ENCODE data around the gene HNRNPLL. TPM values are rescaled to one million over a fixed set of nuclear protein-coding genes. Genes with fewer than 3 reads are reported as not detected.
A peak's percentile ranks its signal among the peaks of the same experiment; 100 is the strongest.

HNRNPLL gene
- total RNA-seq, 1 experiment from 2014 or later = 57.7 TPM

GRCh38 chr2:38581193-38582147 is 21.3 kb downstream of the HNRNPLL start:
- Mint-ChIP-seq H3K27me3 (ENCODE audit: insufficient read depth, unreplicated experiment) (no peaks in the 10 kb centered on the region), H3K27ac (ENCODE audit: low read depth, unreplicated experiment) (no peak overlapping the region), H3K4me1 (ENCODE audit: insufficient read depth, unreplicated experiment) (peaks cover 5% of the 10 kb centered on the region), H3K36me3 (ENCODE audit: insufficient read depth, unreplicated experiment) (peaks cover 43% of the 10 kb centered on the region), H3K9me3 (ENCODE audit: unreplicated experiment) (no peaks in the 10 kb centered on the region), H3K4me3 (ENCODE audit: unreplicated experiment) (no peak overlapping the region)
- TF ChIP-seq CTCF (IDR thresholded peaks at IDR 0.05; ENCODE audit: unreplicated experiment) = peak; percentile 56
- ChIA-PET POLR2A (interaction anchor here (0.7 to 7.0 kb wide), 14 partner anchors 9 to 205 kb away, joined by 3 to 73 read pairs (median 4); partner anchors contain the start of genes HNRNPLL and SRSF7), CTCF (interaction anchor here (0.5 to 11.3 kb wide), 45 partner anchors 8 to 817 kb away, joined by 3 to 156 read pairs (median 5); partner anchors contain the start of genes HNRNPLL and SRSF7)
- DNase-seq (ENCODE audit: unreplicated experiment) = peak; percentile 77
- BruUV-seq (replicated peaks) = TSS peak; percentile 12
- intact Hi-C loops (cut with micrococcal nuclease) = loop anchor here (1.0 to 5.0 kb wide), 3 partner anchors 44 to 266 kb away; no protein-coding TSS in a partner anchor

GRCh38 chr2:38580115-38580636 is 22.6 kb downstream of the HNRNPLL start:
- no peaks in the 10 kb centered on the region for H3K27me3 Mint-ChIP-seq (ENCODE audit: insufficient read depth, unreplicated experiment)
- intact Hi-C loops (cut with micrococcal nuclease) = loop anchor here (5.0 kb wide), 1 partner anchor 43 kb away; no protein-coding TSS in a partner anchor
- DNase-seq (ENCODE audit: unreplicated experiment) = no peak
- no peak overlapping the region for H3K4me3 Mint-ChIP-seq (ENCODE audit: unreplicated experiment)
- no TSS peak for BruUV-seq (replicated peaks)
- no peak for TF ChIP-seq CTCF (IDR thresholded peaks at IDR 0.05; ENCODE audit: unreplicated experiment)
- no peak overlapping the region for H3K27ac Mint-ChIP-seq (ENCODE audit: low read depth, unreplicated experiment)
- peaks cover 41% of the 10 kb centered on the region for H3K36me3 Mint-ChIP-seq (ENCODE audit: insufficient read depth, unreplicated experiment)
- peaks cover 5% of the 10 kb centered on the region for H3K4me1 Mint-ChIP-seq (ENCODE audit: insufficient read depth, unreplicated experiment)
- ChIA-PET POLR2A (interaction anchor here (1.1 to 7.0 kb wide), 3 partner anchors 20 to 149 kb away, joined by 3 to 73 read pairs (median 3); partner anchors contain the start of gene HNRNPLL), CTCF (interaction anchor here (0.5 to 11.3 kb wide), 9 partner anchors 22 to 702 kb away, joined by 3 to 156 read pairs (median 15); partner anchors contain the start of gene HNRNPLL)
- H3K9me3 Mint-ChIP-seq (ENCODE audit: unreplicated experiment) = no peaks in the 10 kb centered on the region

GRCh38 chr2:38578832-38579231 is 23.9 kb downstream of the HNRNPLL start:
- intact Hi-C loops (cut with micrococcal nuclease) = no loop called here
- no peak for TF ChIP-seq CTCF (IDR thresholded peaks at IDR 0.05; ENCODE audit: unreplicated experiment)
- DNase-seq (ENCODE audit: unreplicated experiment) = no peak
- no TSS peak for BruUV-seq (replicated peaks)
- Mint-ChIP-seq H3K9me3 (ENCODE audit: unreplicated experiment) (no peaks in the 10 kb centered on the region), H3K27ac (ENCODE audit: low read depth, unreplicated experiment) (no peak overlapping the region), H3K27me3 (ENCODE audit: insufficient read depth, unreplicated experiment) (no peaks in the 10 kb centered on the region), H3K36me3 (ENCODE audit: insufficient read depth, unreplicated experiment) (peaks cover 41% of the 10 kb centered on the region), H3K4me1 (ENCODE audit: insufficient read depth, unreplicated experiment) (peaks cover 5% of the 10 kb centered on the region), H3K4me3 (ENCODE audit: unreplicated experiment) (no peak overlapping the region)
- CTCF ChIA-PET = interaction anchor here (1.0 to 11.3 kb wide), 5 partner anchors 24 to 263 kb away, joined by 3 to 156 read pairs (median 7); partner anchors contain the start of gene HNRNPLL
- POLR2A ChIA-PET = interaction anchor here (1.5 to 7.0 kb wide), 2 partner anchors 22 to 172 kb away, joined by 10 to 73 read pairs; partner anchors contain the start of genes HNRNPLL and SRSF7

All from MCF 10A (cell line).